Hepatocyte (in vitro differentiated cells): ENCODE results near the gene DKK2. TPM values are rescaled to one million over a fixed set of nuclear protein-coding genes. Genes with fewer than 3 reads are reported as not detected.

ENCODE experiments used
- DNase-seq: peaks from one replicate; pipeline ENCODE4 v3.0.0-alpha.2; 2016; ENCODE audit warnings: low spot score
- H2AFZ ChIP-seq: fragments of 200-600 bp; sonication (generic); 2 replicates; pipeline ENCODE4 v1.6.0; 2016; ENCODE audit warnings: antibody characterized with exemption, mild to moderate bottlenecking
- H3K27ac ChIP-seq: fragments of 200-600 bp; sonication (generic); 2 replicates; pipeline ENCODE4 v1.5.1; 2016; ENCODE audit warnings: mild to moderate bottlenecking
- H3K27me3 ChIP-seq: fragments of 200-600 bp; sonication (generic); 2 replicates; pipeline ENCODE4 v1.6.1; 2016
- H3K36me3 ChIP-seq: fragments of 200-600 bp; sonication (generic); replicated peaks from 2 replicates; pipeline ENCODE4 v1.5.1; 2016; ENCODE audit warnings: low read depth; ENCODE audit not compliant: insufficient read depth
- H3K4me1 ChIP-seq: fragments of 200-600 bp; sonication (generic); 2 replicates; pipeline ENCODE4 v1.5.1; 2016; ENCODE audit warnings: mild to moderate bottlenecking, moderate library complexity; ENCODE audit not compliant: insufficient read depth
- H3K4me2 ChIP-seq: fragments of 200-600 bp; sonication (generic); 2 replicates; pipeline ENCODE4 v1.6.0; 2016
- H3K4me3 ChIP-seq: fragments of 200-600 bp; sonication (generic); 2 replicates; pipeline ENCODE4 v1.5.1; 2016; ENCODE audit warnings: mild to moderate bottlenecking
- H3K79me2 ChIP-seq: fragments of 200-600 bp; sonication (generic); 2 replicates; pipeline ENCODE4 v1.6.0; 2017; ENCODE audit warnings: mild to moderate bottlenecking
- H3K9me2 ChIP-seq: fragments of 200-600 bp; sonication (generic); replicated peaks from 2 replicates; pipeline ENCODE4 v1.6.0; 2017; ENCODE audit warnings: mild to moderate bottlenecking; ENCODE audit not compliant: insufficient read depth
- H3K9me3 ChIP-seq: fragments of 200-600 bp; sonication (generic); 2 replicates; pipeline ENCODE4 v1.5.1; 2016; ENCODE audit warnings: low read depth, mild to moderate bottlenecking
- H4K20me1 ChIP-seq: fragments of 200-600 bp; sonication (generic); 2 replicates; pipeline ENCODE4 v1.6.0; 2016; ENCODE audit warnings: mild to moderate bottlenecking; ENCODE audit not compliant: insufficient read depth, poor library complexity, severe bottlenecking
- CTCF ChIP-seq: fragments of 200-600 bp; sonication (generic); IDR thresholded peaks from 2 replicates; pipeline ENCODE4 v1.5.1; 2016; ENCODE audit warnings: antibody characterized with exemption, mild to moderate bottlenecking; ENCODE audit not compliant: poor library complexity
- EZH2 ChIP-seq: fragments of 200-600 bp; sonication (generic); IDR thresholded peaks from 2 replicates; pipeline ENCODE4 v1.6.1; 2016; ENCODE audit warnings: antibody characterized with exemption, mild to moderate bottlenecking, borderline replicate concordance
- EZH2phosphoT487 ChIP-seq: fragments of 200-600 bp; sonication (generic); IDR thresholded peaks from one replicate; pipeline ENCODE4 v1.6.1; 2018; ENCODE audit warnings: antibody characterized with exemption, mild to moderate bottlenecking, low read depth, moderate library complexity; ENCODE audit not compliant: unreplicated experiment, severe bottlenecking
- WGBS: methylation state at CpG from one replicate; pipeline ENCODE4 v1.1.6; 2016; ENCODE audit warnings: low lambda C conversion rate; ENCODE audit errors: missing lambda C conversion rate; 5-methylcytosine and 5-hydroxymethylcytosine counted together
- polyA plus RNA-seq: library from polyadenylated mRNA; unstranded; fragments of >200 nt; fragmentation: Nextera tagmentation; extraction: Ambion mirVana; gene quantifications from 2 replicates; pipeline ENCODE4 v1.2.1, GENCODE V29; 2016
- total RNA-seq: library from RNA; depleted of rRNA; stranded (reverse); fragments of >200 nt; gene quantifications from 2 replicates; pipeline ENCODE4 v1.2.3, GENCODE V29; 2014

The DKK2 gene
- total and polyA plus RNA-seq, 2 experiments from 2014 or later = 19.7 to 28.1 TPM

GRCh38 chr4:107034996-107035818 lies 906 bp downstream of the DKK2 start:
- H3K27ac ChIP-seq = peak overlapping the region; percentile 74
- peak overlapping the region; percentile 60 for H2AFZ ChIP-seq
- TF ChIP-seq EZH2 (no peak), CTCF (no peak), EZH2phosphoT487 (no peak)
- H3K36me3 ChIP-seq = no peaks in the 10 kb centered on the region
- peaks cover 52% of the 10 kb centered on the region for H3K27me3 ChIP-seq
- no peaks in the 10 kb centered on the region for H3K4me1 ChIP-seq
- WGBS = 5% methylated on average over 38 of the region's 39 CpGs
- peak overlapping the region; percentile 62 for H3K4me3 ChIP-seq
- H3K9me2 ChIP-seq = no peaks in the 10 kb centered on the region
- peaks cover 9% of the 10 kb centered on the region for H3K79me2 ChIP-seq
- peak overlapping the region; percentile 91 for H3K4me2 ChIP-seq
- no peaks in the 10 kb centered on the region for H3K9me3 ChIP-seq
- peak; percentile 53 for DNase-seq
- no peaks in the 10 kb centered on the region for H4K20me1 ChIP-seq

- peak; percentile 54 for TF ChIP-seq CTCF
- TF ChIP-seq EZH2phosphoT487 = no peak
- peak overlapping the region; percentile 51 for H2AFZ ChIP-seq
- peak; percentile 75 for DNase-seq
- peak overlapping the region; percentile 91 for H3K4me2 ChIP-seq
- H3K9me2 ChIP-seq = no peaks in the 10 kb centered on the region
- H3K36me3 ChIP-seq = no peaks in the 10 kb centered on the region
- peaks cover 9% of the 10 kb centered on the region for H3K79me2 ChIP-seq
- peaks cover 52% of the 10 kb centered on the region for H3K27me3 ChIP-seq
- H3K9me3 ChIP-seq = no peaks in the 10 kb centered on the region
- H3K4me3 ChIP-seq = peak overlapping the region; percentile 62
- H3K27ac ChIP-seq = peak overlapping the region; percentile 74
- no peaks in the 10 kb centered on the region for H3K4me1 ChIP-seq
- H4K20me1 ChIP-seq = no peaks in the 10 kb centered on the region
- WGBS = 7% methylated on average over 39 of the region's 39 CpGs
Measured at GRCh38 chr4:107034091-107034995, 1.8 kb downstream of the DKK2 start.

- Histone ChIP-seq H3K4me2 (no peak overlapping the region), H3K36me3 (no peaks in the 10 kb centered on the region), H3K27ac (no peak overlapping the region), H2AFZ (no peak overlapping the region), H3K9me3 (no peaks in the 10 kb centered on the region), H4K20me1 (no peaks in the 10 kb centered on the region), H3K9me2 (no peaks in the 10 kb centered on the region), H3K4me3 (no peak overlapping the region), H3K79me2 (peaks cover 15% of the 10 kb centered on the region), H3K4me1 (no peaks in the 10 kb centered on the region), H3K27me3 (no peaks in the 10 kb centered on the region)
- TF ChIP-seq EZH2 (no peak), EZH2phosphoT487 (no peak), CTCF (no peak)
- WGBS = 93% methylated on average over 1 of the region's 1 CpG
- no peak for DNase-seq
Measured at GRCh38 chr4:107027379-107027778, 8.7 kb downstream of the DKK2 start.
